H9 (cell line): Measurements from ENCODE around the gene ADAT1. TPM values are rescaled to one million over a fixed set of nuclear protein-coding genes. Genes with fewer than 3 reads are reported as not detected.

ENCODE experiments used
- DNase-seq: peaks from one replicate; pipeline ENCODE4 v3.0.0-alpha.2; 2017
- H2AFZ ChIP-seq: one replicate; pipeline ENCODE4 v1.6.1; 2013; ENCODE audit warnings: mild to moderate bottlenecking, low read length, control low read depth, moderate library complexity
- H2AK5ac ChIP-seq: 2 replicates; pipeline ENCODE4 v1.6.1; 2013; ENCODE audit warnings: low read length, control low read depth, mixed read lengths; ENCODE audit not compliant: insufficient read length
- H2BK120ac ChIP-seq: one replicate; pipeline ENCODE4 v1.6.1; 2013; ENCODE audit warnings: low read depth, mild to moderate bottlenecking, low read length, control low read depth, inconsistent platforms; ENCODE audit not compliant: poor library complexity, severe bottlenecking
- H2BK12ac ChIP-seq: 2 replicates; pipeline ENCODE4 v1.6.1; 2013; ENCODE audit warnings: low read length, control low read depth, mixed read lengths, low read depth; ENCODE audit not compliant: insufficient read length
- H2BK15ac ChIP-seq: 2 replicates; pipeline ENCODE4 v1.6.1; 2013; ENCODE audit warnings: low read depth, low read length, control low read depth
- H2BK20ac ChIP-seq: one replicate; pipeline ENCODE4 v1.6.1; 2013; ENCODE audit warnings: low read depth, mild to moderate bottlenecking, low read length, control low read depth, inconsistent platforms; ENCODE audit not compliant: poor library complexity, severe bottlenecking
- H2BK5ac ChIP-seq: 2 replicates; pipeline ENCODE4 v1.6.1; 2013; ENCODE audit warnings: low read length, control low read depth, mixed read lengths; ENCODE audit not compliant: insufficient read length
- H3K14ac ChIP-seq: 2 replicates; pipeline ENCODE4 v1.6.1; 2013; ENCODE audit warnings: low read length, control low read depth; ENCODE audit not compliant: insufficient read depth
- H3K18ac ChIP-seq: 2 replicates; pipeline ENCODE4 v1.6.1; 2013; ENCODE audit warnings: low read depth, mild to moderate bottlenecking, mixed read lengths, low read length, control low read depth; ENCODE audit not compliant: insufficient read length
- H3K23ac ChIP-seq: 2 replicates; pipeline ENCODE4 v1.6.1; 2013; ENCODE audit warnings: low read length, control low read depth, mixed read lengths, low read depth; ENCODE audit not compliant: insufficient read length
- H3K23me2 ChIP-seq: 2 replicates; pipeline ENCODE4 v1.6.1; 2013; ENCODE audit warnings: low read depth, mild to moderate bottlenecking, mixed read lengths, low read length, control low read depth; ENCODE audit not compliant: insufficient read length, poor library complexity, severe bottlenecking
- H3K27ac ChIP-seq: 2 replicates; pipeline ENCODE4 v1.5.1; 2013; ENCODE audit warnings: low read length, control low read depth, mixed read lengths, low read depth; ENCODE audit not compliant: insufficient read length
- H3K27me3 ChIP-seq: 2 replicates; pipeline ENCODE4 v1.6.1; 2013; ENCODE audit warnings: low read length, control low read depth, inconsistent platforms; ENCODE audit not compliant: insufficient read depth
- H3K4ac ChIP-seq: 2 replicates; pipeline ENCODE4 v1.6.1; 2013; ENCODE audit warnings: low read depth, mild to moderate bottlenecking, control low read depth, inconsistent platforms, low read length, moderate library complexity
- H3K4me1 ChIP-seq: 2 replicates; pipeline ENCODE4 v1.6.1; 2013; ENCODE audit warnings: low read length, control low read depth, inconsistent platforms; ENCODE audit not compliant: insufficient read depth
- H3K4me2 ChIP-seq: 2 replicates; pipeline ENCODE4 v1.6.1; 2013; ENCODE audit warnings: low read length, control low read depth, mixed read lengths; ENCODE audit not compliant: insufficient read length, insufficient read depth
- H3K56ac ChIP-seq: 2 replicates; pipeline ENCODE4 v1.6.1; 2013; ENCODE audit warnings: low read depth, mild to moderate bottlenecking, mixed read lengths, low read length, control low read depth; ENCODE audit not compliant: insufficient read length
- H3K79me1 ChIP-seq: 2 replicates; pipeline ENCODE4 v1.6.1; 2013; ENCODE audit warnings: low read depth, mild to moderate bottlenecking, moderate library complexity, low read length, control low read depth, inconsistent platforms; ENCODE audit not compliant: insufficient read depth, poor library complexity, severe bottlenecking
- H3K79me2 ChIP-seq: 2 replicates; pipeline ENCODE4 v1.6.1; 2013; ENCODE audit warnings: low read length, control low read depth, inconsistent platforms; ENCODE audit not compliant: insufficient read depth
- H3K9ac ChIP-seq: 2 replicates; pipeline ENCODE4 v1.6.1; 2013; ENCODE audit warnings: low read length, control low read depth, mixed read lengths; ENCODE audit not compliant: insufficient read length; ENCODE audit errors: extremely low read depth
- H3K9me3 ChIP-seq: one replicate; pipeline ENCODE4 v1.6.1; 2013; ENCODE audit warnings: low read depth, low read length, inconsistent platforms; ENCODE audit not compliant: control insufficient read depth
- H3T11ph ChIP-seq: one replicate; pipeline ENCODE4 v1.6.1; 2013; ENCODE audit warnings: mild to moderate bottlenecking, low read length, control low read depth, inconsistent platforms
- H4K20me1 ChIP-seq: one replicate; pipeline ENCODE4 v1.6.1; 2013; ENCODE audit not compliant: control insufficient read depth, insufficient read length, insufficient read depth
- H4K5ac ChIP-seq: 2 replicates; pipeline ENCODE4 v1.6.1; 2013; ENCODE audit warnings: low read depth, mild to moderate bottlenecking, mixed read lengths, low read length, control low read depth; ENCODE audit not compliant: insufficient read length
- H4K8ac ChIP-seq: replicated peaks from 2 replicates; pipeline ENCODE4 v1.6.1; 2013; ENCODE audit warnings: low read length, control low read depth, mixed read lengths, low read depth; ENCODE audit not compliant: insufficient read length
- H4K91ac ChIP-seq: 2 replicates; pipeline ENCODE4 v1.6.1; 2013; ENCODE audit warnings: low read depth, mild to moderate bottlenecking, moderate library complexity, mixed read lengths, low read length, control low read depth; ENCODE audit not compliant: insufficient read length
- H3K27ac Mint-ChIP-seq, 3 experiments: 2 replicates in 2 of 3; 3 replicates in 1 of 3; pipeline ENCODE4 v1.8.0; 2020 to 2021; ENCODE audit warnings: mixed read lengths in 3 of 3, mild to moderate bottlenecking in 1 of 3, moderate library complexity in 1 of 3
- H3K27me3 Mint-ChIP-seq: 2 replicates; pipeline ENCODE4 v1.8.0; 2021; ENCODE audit warnings: low read depth, mild to moderate bottlenecking, moderate library complexity, mixed read lengths
- H3K36me3 Mint-ChIP-seq, 3 experiments: 2 replicates in 2 of 3; 3 replicates in 1 of 3; pipeline ENCODE4 v1.8.0; 2020 to 2021; ENCODE audit warnings: low read depth in 3 of 3, mixed read lengths in 3 of 3; ENCODE audit not compliant: insufficient read depth in 1 of 3
- H3K4me1 Mint-ChIP-seq, 2 experiments: 2 replicates each; pipeline ENCODE4 v1.8.0; 2020; ENCODE audit warnings: mixed read lengths in 2 of 2
- H3K4me3 Mint-ChIP-seq, 2 experiments: 2 replicates in 1 of 2; 3 replicates in 1 of 2; pipeline ENCODE4 v1.8.0; 2020 to 2021; ENCODE audit warnings: mild to moderate bottlenecking in 2 of 2, mixed read lengths in 2 of 2, moderate library complexity in 1 of 2
- H3K9me3 Mint-ChIP-seq, 2 experiments: 2 replicates in 1 of 2; 3 replicates in 1 of 2; pipeline ENCODE4 v1.8.0; 2020; ENCODE audit warnings: mild to moderate bottlenecking in 2 of 2, mixed read lengths in 2 of 2, moderate library complexity in 1 of 2
- WGBS: extraction: QIAGEN DNeasy Blood & Tissue Kit; methylation state at CpG from one replicate; pipeline ENCODE4 v1.1.7; 2013; ENCODE audit warnings: missing lambda C conversion rate, low lambda C conversion rate, mixed read lengths; ENCODE audit not compliant: insufficient read length; ENCODE audit errors: extremely low coverage; 5-methylcytosine and 5-hydroxymethylcytosine counted together
- total RNA-seq: library from RNA; stranded (reverse); gene quantifications from 2 replicates; pipeline ENCODE4 v1.2.1, GENCODE V29; 2021
- TF ChIP-seq, protein P1 (sequence below): fragments of 200-600 bp; sonication (generic); conservative IDR thresholded peaks from 3 replicates; pipeline ENCODE4 v1.8.0; 2021; ENCODE audit warnings: antibody characterized with exemption, mild to moderate bottlenecking

The ADAT1 gene
- total RNA-seq, 1 experiment from 2014 or later, result 54.2 TPM

DNA sequence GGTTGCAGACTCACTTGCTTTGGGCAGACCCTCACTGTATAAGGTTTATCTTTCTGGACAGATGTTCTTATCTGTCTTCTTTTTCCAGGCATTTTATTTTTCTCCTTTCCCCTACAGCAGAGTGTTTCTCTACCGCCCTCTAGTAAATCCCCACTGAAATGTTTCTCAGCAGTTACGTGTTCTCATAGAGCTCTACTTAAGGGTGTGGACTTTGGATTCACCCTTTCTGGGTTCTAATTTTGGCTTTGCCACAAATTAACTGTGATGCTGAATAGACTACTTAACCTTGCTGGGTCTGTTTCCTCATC is 2.0 kb downstream of the ADAT1 start:
- no peak overlapping the region for H4K5ac ChIP-seq
- no peak overlapping the region for H2BK5ac ChIP-seq
- no peak overlapping the region for H3K27ac ChIP-seq
- no peak overlapping the region for H2BK15ac ChIP-seq
- no peak overlapping the region for H3K18ac ChIP-seq
- H3K36me3 Mint-ChIP-seq, result peaks cover 19 to 46% (median 39%) of the 10 kb centered on the region in 3 experiments; a peak in 6 of 7 replicates
- no peak overlapping the region for H3K56ac ChIP-seq
- no CpG with 5 or more reads among the region's 2 CpGs for WGBS
- no peak overlapping the region for H2BK12ac ChIP-seq
- no peak overlapping the region for H2AFZ ChIP-seq
- peak overlapping the region; percentile 19 to 97; a peak in 4 of 5 replicates for H3K4me3 Mint-ChIP-seq
- H3K27me3 ChIP-seq, result no peaks in the 10 kb centered on the region
- no peak overlapping the region for H4K91ac ChIP-seq
- H3K79me1 ChIP-seq, result no peaks in the 10 kb centered on the region
- H2BK20ac ChIP-seq, result no peak overlapping the region
- H3K23me2 ChIP-seq, result peaks cover 11% of the 10 kb centered on the region
- no peak overlapping the region for H3T11ph ChIP-seq
- TF ChIP-seq, protein P1, sequence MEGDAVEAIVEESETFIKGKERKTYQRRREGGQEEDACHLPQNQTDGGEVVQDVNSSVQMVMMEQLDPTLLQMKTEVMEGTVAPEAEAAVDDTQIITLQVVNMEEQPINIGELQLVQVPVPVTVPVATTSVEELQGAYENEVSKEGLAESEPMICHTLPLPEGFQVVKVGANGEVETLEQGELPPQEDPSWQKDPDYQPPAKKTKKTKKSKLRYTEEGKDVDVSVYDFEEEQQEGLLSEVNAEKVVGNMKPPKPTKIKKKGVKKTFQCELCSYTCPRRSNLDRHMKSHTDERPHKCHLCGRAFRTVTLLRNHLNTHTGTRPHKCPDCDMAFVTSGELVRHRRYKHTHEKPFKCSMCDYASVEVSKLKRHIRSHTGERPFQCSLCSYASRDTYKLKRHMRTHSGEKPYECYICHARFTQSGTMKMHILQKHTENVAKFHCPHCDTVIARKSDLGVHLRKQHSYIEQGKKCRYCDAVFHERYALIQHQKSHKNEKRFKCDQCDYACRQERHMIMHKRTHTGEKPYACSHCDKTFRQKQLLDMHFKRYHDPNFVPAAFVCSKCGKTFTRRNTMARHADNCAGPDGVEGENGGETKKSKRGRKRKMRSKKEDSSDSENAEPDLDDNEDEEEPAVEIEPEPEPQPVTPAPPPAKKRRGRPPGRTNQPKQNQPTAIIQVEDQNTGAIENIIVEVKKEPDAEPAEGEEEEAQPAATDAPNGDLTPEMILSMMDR, result peak; percentile 69
- peaks cover 1% of the 10 kb centered on the region; the same call in 1 of the 2 replicates for H3K27me3 Mint-ChIP-seq
- H3K9ac ChIP-seq, result no peak overlapping the region
- no peak overlapping the region for H3K23ac ChIP-seq
- no peak overlapping the region for H3K4me2 ChIP-seq
- no peak for DNase-seq
- no peak overlapping the region for H2AK5ac ChIP-seq
- no peak overlapping the region for H4K8ac ChIP-seq
- H3K4ac ChIP-seq, result no peak overlapping the region
- H3K4me1 Mint-ChIP-seq, result peaks cover 15 to 17% of the 10 kb centered on the region in 2 experiments
- no peaks in the 10 kb centered on the region for H3K9me3 Mint-ChIP-seq
- H4K20me1 ChIP-seq, result no peaks in the 10 kb centered on the region
- no peak overlapping the region for H3K27ac Mint-ChIP-seq
- H2BK120ac ChIP-seq, result no peak overlapping the region
- H3K9me3 ChIP-seq, result no peaks in the 10 kb centered on the region
- H3K79me2 ChIP-seq, result no peaks in the 10 kb centered on the region
- H3K14ac ChIP-seq, result no peak overlapping the region
- no peaks in the 10 kb centered on the region for H3K4me1 ChIP-seq
